Measurements from ENCODE around the gene B4GALNT1. TPM values are rescaled to one million over a fixed set of nuclear protein-coding genes. Genes with fewer than 3 reads are reported as not detected.

Gene B4GALNT1
- total and polyA plus RNA-seq, 9 of the 15 experiments (the other 6 are each of a cell fraction or from before 2014, with no cell fraction given): 1.0 to 32.2 (median 9.8) TPM

GRCh38 chr12:57621497-57622292 is 11.3 kb downstream of the B4GALNT1 start (continued):
- TF ChIP-seq SRF (CRISPR knock-in tag; IDR thresholded peaks at IDR 0.05): peak in 1 of 2 experiments; percentile 41; a peak in 1 of 4 replicates
- no peak for TF ChIP-seq THRAP3 (IDR thresholded peaks at IDR 0.05; ENCODE audit: borderline replicate concordance)
- TF ChIP-seq PCBP2 (IDR thresholded peaks at IDR 0.05; ENCODE audit: low read depth, low read length, poor library complexity, severe bottlenecking): no peak
- no peak for TF ChIP-seq HOMEZ (CRISPR knock-in tag; IDR thresholded peaks at IDR 0.05)
- TF ChIP-seq TRIM25 (IDR thresholded peaks at IDR 0.05; ENCODE audit: borderline replicate concordance): no peak
- TF ChIP-seq RCOR1 (IDR thresholded peaks at IDR 0.05; ENCODE audit: borderline replicate concordance in 1 of 2, low read depth in 2 of 2, low read length in 2 of 2): no peak
- TF ChIP-seq ZNF121 (CRISPR knock-in tag; conservative IDR thresholded peaks at IDR 0.05): no peak
- TF ChIP-seq BACH1 (tag; IDR thresholded peaks at IDR 0.05): no peak
- no peak for TF ChIP-seq POU5F1 (IDR thresholded peaks at IDR 0.05; ENCODE audit: borderline replicate concordance, low read depth, low read length, partially characterized antibody)
- no peak for TF ChIP-seq GTF3C2 (IDR thresholded peaks at IDR 0.05; ENCODE audit: borderline replicate concordance, extremely low read depth, insufficient read length)
- no peak for TF ChIP-seq NEUROD1 (IDR thresholded peaks at IDR 0.05; ENCODE audit: borderline replicate concordance, low read depth, low read length, partially characterized antibody)
- TF ChIP-seq SMAD2 (IDR thresholded peaks at IDR 0.05; ENCODE audit: low read depth, low read length): no peak
- no peak for TF ChIP-seq CCAR2 (IDR thresholded peaks at IDR 0.05; ENCODE audit: low read depth, low read length)
- TF ChIP-seq ZNF143 (CRISPR knock-in tag; IDR thresholded peaks at IDR 0.05): 0 out of 2 replicates have a peak, but pooled peaks have one; percentile 24
- no peak for TF ChIP-seq ZNF282 (CRISPR knock-in tag; IDR thresholded peaks at IDR 0.05)
- no peak for TF ChIP-seq U2AF1 (optimal IDR thresholded peaks at IDR 0.05; ENCODE audit: low read depth, low read length)
- TF ChIP-seq MAZ (CRISPR knock-in tag; conservative IDR thresholded peaks at IDR 0.05 in 1 of 2, IDR thresholded peaks at IDR 0.05 in 1 of 2): peak; percentile 68 to 80
- TF ChIP-seq ETV1 (tag; conservative IDR thresholded peaks at IDR 0.05; ENCODE audit: low read depth): no peak
- TF ChIP-seq GATA2 (CRISPR knock-in tag; IDR thresholded peaks at IDR 0.05): no peak
- no peak for TF ChIP-seq HES1 (IDR thresholded peaks at IDR 0.05; ENCODE audit: low read depth)
